WTC11 (cell line): ENCODE data around the gene TMEM95.

Experiments used
- CREB1 ChIP-seq: sonication (generic); formaldehyde crosslinking; IDR thresholded peaks from 2 replicates; pipeline ENCODE4 v1.8.0; 2023; ENCODE audit warnings: mild to moderate bottlenecking, missing genetic modification reagents
- ELF4 ChIP-seq: sonication (generic); formaldehyde crosslinking; IDR thresholded peaks from 2 replicates; pipeline ENCODE4 v1.8.1; 2022; ENCODE audit warnings: low read depth, mild to moderate bottlenecking, moderate library complexity, missing genetic modification reagents
- EMX1 ChIP-seq: fragments of 250-450 bp; sonication (Bioruptor Pico); IDR thresholded peaks from 2 replicates; pipeline ENCODE4 v1.8.0; 2021; ENCODE audit warnings: mild to moderate bottlenecking
- ZNF121 ChIP-seq: sonication (generic); formaldehyde crosslinking; IDR thresholded peaks from 2 replicates; pipeline ENCODE4 v1.8.0; 2023; ENCODE audit warnings: missing genetic modification reagents
- TF ChIP-seq, protein P1 (sequence below): sonication (generic); formaldehyde crosslinking; IDR thresholded peaks from 2 replicates; pipeline ENCODE4 v1.8.1; 2022; ENCODE audit warnings: low read depth, mild to moderate bottlenecking, moderate library complexity, missing genetic modification reagents, borderline replicate concordance
- TF ChIP-seq, protein P2 (sequence below): fragments of 200-600 bp; IDR thresholded peaks from 2 replicates; pipeline ENCODE4 v1.8.0; 2022; ENCODE audit warnings: antibody characterized with exemption
- TF ChIP-seq, protein P3 (sequence below): sonication (generic); formaldehyde crosslinking; IDR thresholded peaks from 2 replicates; pipeline ENCODE4 v1.8.0; 2022; ENCODE audit warnings: mild to moderate bottlenecking, missing genetic modification reagents

DNA sequence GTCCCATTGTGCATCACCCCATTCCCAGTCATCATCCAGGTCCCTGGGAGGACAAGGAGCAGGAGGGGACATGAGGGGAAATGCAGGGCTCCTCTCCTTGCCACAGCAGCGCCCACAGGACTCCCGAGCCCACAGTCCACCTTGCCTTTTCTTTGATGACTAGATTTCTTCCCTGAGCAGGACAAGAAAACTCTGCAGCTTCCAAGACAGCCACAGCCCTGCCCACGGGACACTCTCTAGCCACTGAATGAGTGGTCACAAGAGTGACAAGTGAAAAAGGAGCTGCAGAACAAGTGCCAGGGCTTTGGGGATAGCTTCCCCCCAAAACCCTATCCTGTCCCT lies 30.5 kb upstream of the TMEM95 start:
- TF ChIP-seq, protein P1, sequence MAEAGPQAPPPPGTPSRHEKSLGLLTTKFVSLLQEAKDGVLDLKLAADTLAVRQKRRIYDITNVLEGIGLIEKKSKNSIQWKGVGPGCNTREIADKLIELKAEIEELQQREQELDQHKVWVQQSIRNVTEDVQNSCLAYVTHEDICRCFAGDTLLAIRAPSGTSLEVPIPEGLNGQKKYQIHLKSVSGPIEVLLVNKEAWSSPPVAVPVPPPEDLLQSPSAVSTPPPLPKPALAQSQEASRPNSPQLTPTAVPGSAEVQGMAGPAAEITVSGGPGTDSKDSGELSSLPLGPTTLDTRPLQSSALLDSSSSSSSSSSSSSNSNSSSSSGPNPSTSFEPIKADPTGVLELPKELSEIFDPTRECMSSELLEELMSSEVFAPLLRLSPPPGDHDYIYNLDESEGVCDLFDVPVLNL (CRISPR knock-in tag) = no peak
- TF ChIP-seq, protein P2, sequence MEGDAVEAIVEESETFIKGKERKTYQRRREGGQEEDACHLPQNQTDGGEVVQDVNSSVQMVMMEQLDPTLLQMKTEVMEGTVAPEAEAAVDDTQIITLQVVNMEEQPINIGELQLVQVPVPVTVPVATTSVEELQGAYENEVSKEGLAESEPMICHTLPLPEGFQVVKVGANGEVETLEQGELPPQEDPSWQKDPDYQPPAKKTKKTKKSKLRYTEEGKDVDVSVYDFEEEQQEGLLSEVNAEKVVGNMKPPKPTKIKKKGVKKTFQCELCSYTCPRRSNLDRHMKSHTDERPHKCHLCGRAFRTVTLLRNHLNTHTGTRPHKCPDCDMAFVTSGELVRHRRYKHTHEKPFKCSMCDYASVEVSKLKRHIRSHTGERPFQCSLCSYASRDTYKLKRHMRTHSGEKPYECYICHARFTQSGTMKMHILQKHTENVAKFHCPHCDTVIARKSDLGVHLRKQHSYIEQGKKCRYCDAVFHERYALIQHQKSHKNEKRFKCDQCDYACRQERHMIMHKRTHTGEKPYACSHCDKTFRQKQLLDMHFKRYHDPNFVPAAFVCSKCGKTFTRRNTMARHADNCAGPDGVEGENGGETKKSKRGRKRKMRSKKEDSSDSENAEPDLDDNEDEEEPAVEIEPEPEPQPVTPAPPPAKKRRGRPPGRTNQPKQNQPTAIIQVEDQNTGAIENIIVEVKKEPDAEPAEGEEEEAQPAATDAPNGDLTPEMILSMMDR = no peak
- TF ChIP-seq, protein P3, sequence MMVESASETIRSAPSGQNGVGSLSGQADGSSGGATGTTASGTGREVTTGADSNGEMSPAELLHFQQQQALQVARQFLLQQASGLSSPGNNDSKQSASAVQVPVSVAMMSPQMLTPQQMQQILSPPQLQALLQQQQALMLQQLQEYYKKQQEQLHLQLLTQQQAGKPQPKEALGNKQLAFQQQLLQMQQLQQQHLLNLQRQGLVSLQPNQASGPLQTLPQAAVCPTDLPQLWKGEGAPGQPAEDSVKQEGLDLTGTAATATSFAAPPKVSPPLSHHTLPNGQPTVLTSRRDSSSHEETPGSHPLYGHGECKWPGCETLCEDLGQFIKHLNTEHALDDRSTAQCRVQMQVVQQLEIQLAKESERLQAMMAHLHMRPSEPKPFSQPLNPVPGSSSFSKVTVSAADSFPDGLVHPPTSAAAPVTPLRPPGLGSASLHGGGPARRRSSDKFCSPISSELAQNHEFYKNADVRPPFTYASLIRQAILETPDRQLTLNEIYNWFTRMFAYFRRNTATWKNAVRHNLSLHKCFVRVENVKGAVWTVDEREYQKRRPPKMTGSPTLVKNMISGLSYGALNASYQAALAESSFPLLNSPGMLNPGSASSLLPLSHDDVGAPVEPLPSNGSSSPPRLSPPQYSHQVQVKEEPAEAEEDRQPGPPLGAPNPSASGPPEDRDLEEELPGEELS (CRISPR knock-in tag) = 0 out of 2 replicates have a peak, but pooled peaks have one; percentile 35
- TF ChIP-seq CREB1 (no peak), ZNF121 (CRISPR knock-in tag) (no peak), ELF4 (CRISPR knock-in tag) (no peak), EMX1 (no peak)
